HFFc6 (cell line): ENCODE measurements around the gene RASA4. TPM values are rescaled to one million over a fixed set of nuclear protein-coding genes. Genes with fewer than 3 reads are reported as not detected.
A peak's percentile ranks its signal among the peaks of the same experiment; 100 is the strongest.
"Not testable (repeated sequence)": the region's sequence is repeated elsewhere in the genome, so short reads cannot be mapped to it uniquely, and the experiment has no call there.

Experiments
- DNase-seq: peaks from one replicate; pipeline ENCODE4 v3.0.0-alpha.2; 2018
- H3K27ac Mint-ChIP-seq: 2 replicates; pipeline ENCODE4 v1.8.0; 2020; ENCODE audit warnings: mild to moderate bottlenecking, mixed read lengths
- H3K27me3 Mint-ChIP-seq: 2 replicates; pipeline ENCODE4 v1.8.0; 2021; ENCODE audit warnings: mild to moderate bottlenecking, moderate library complexity, mixed read lengths; ENCODE audit not compliant: insufficient read depth
- H3K36me3 Mint-ChIP-seq: 2 replicates; pipeline ENCODE4 v1.8.0; 2021; ENCODE audit warnings: low read depth, mixed read lengths
- H3K4me1 Mint-ChIP-seq: 2 replicates; pipeline ENCODE4 v1.8.0; 2020; ENCODE audit warnings: low read depth, mixed read lengths
- H3K4me3 Mint-ChIP-seq: 2 replicates; pipeline ENCODE4 v1.8.0; 2020; ENCODE audit warnings: mild to moderate bottlenecking, moderate library complexity, mixed read lengths
- H3K9me3 Mint-ChIP-seq: 2 replicates; pipeline ENCODE4 v1.8.0; 2020; ENCODE audit warnings: mild to moderate bottlenecking, mixed read lengths
- total RNA-seq, 6 experiments: library from RNA; stranded (reverse); fragmentation: NEBNext Ultra II Directional; extraction: Animal tissue kit (Norgen Biotek cat#: 25700); gene quantifications; 2 replicates in 1 of 6; 3 replicates in 5 of 6; pipeline ENCODE4 v1.2.3, GENCODE V29; 2021

The RASA4 gene
- total RNA-seq, 6 experiments from 2014 or later, result 53.9 to 79.9 (median 55.9) TPM

GRCh38 chr7:102614873-102615272 is 1.7 kb downstream of the RASA4 start:
- H3K9me3 Mint-ChIP-seq, H3K36me3 Mint-ChIP-seq, H3K27me3 Mint-ChIP-seq, H3K4me3 Mint-ChIP-seq, H3K27ac Mint-ChIP-seq, DNase-seq, H3K4me1 Mint-ChIP-seq: not testable (repeated sequence)

GRCh38 chr7:102614346-102614697 is 2.2 kb downstream of the RASA4 start:
- H3K36me3 Mint-ChIP-seq, H3K27ac Mint-ChIP-seq, DNase-seq, H3K9me3 Mint-ChIP-seq, H3K27me3 Mint-ChIP-seq, H3K4me1 Mint-ChIP-seq, H3K4me3 Mint-ChIP-seq: not testable (repeated sequence)

- not testable (repeated sequence) for H3K36me3 Mint-ChIP-seq, H3K27me3 Mint-ChIP-seq, H3K4me3 Mint-ChIP-seq, H3K4me1 Mint-ChIP-seq, H3K27ac Mint-ChIP-seq, H3K9me3 Mint-ChIP-seq
- DNase-seq, result peak; percentile 0
Measured at GRCh38 chr7:102613575-102614345, 2.8 kb downstream of the RASA4 start.

- not testable (repeated sequence) for H3K9me3 Mint-ChIP-seq, H3K36me3 Mint-ChIP-seq, H3K27me3 Mint-ChIP-seq, H3K4me1 Mint-ChIP-seq
- peak overlapping the region; percentile 73 for H3K4me3 Mint-ChIP-seq
- H3K27ac Mint-ChIP-seq, result peak overlapping the region; percentile 78
- peak; percentile 32 for DNase-seq
Measured at GRCh38 chr7:102611675-102612325, 4.8 kb downstream of the RASA4 start.

- not testable (repeated sequence) for H3K27me3 Mint-ChIP-seq, DNase-seq, H3K4me1 Mint-ChIP-seq, H3K36me3 Mint-ChIP-seq, H3K4me3 Mint-ChIP-seq, H3K27ac Mint-ChIP-seq, H3K9me3 Mint-ChIP-seq
Measured at GRCh38 chr7:102611013-102611674, 5.4 kb downstream of the RASA4 start.

- Mint-ChIP-seq H3K4me3 (peak overlapping the region; percentile 57), H3K27ac (peak overlapping the region; percentile 62)
- peak; percentile 0 for DNase-seq
- not testable (repeated sequence) for H3K36me3 Mint-ChIP-seq, H3K27me3 Mint-ChIP-seq, H3K4me1 Mint-ChIP-seq, H3K9me3 Mint-ChIP-seq
Measured at GRCh38 chr7:102610441-102610840, 6.1 kb downstream of the RASA4 start.

GRCh38 chr7:102609734-102610133 is 6.8 kb downstream of the RASA4 start:
- H3K36me3 Mint-ChIP-seq, result not testable (repeated sequence)

GRCh38 chr7:102606848-102607247 is 9.7 kb downstream of the RASA4 start:
- not testable (repeated sequence) for H3K9me3 Mint-ChIP-seq, H3K27me3 Mint-ChIP-seq, H3K4me3 Mint-ChIP-seq, DNase-seq, H3K4me1 Mint-ChIP-seq, H3K27ac Mint-ChIP-seq, H3K36me3 Mint-ChIP-seq

More at GRCh38 chr7:102609734-102610133, 6.8 kb downstream of the RASA4 start:
- not testable (repeated sequence) for H3K9me3 Mint-ChIP-seq, H3K27ac Mint-ChIP-seq, H3K4me3 Mint-ChIP-seq, DNase-seq, H3K4me1 Mint-ChIP-seq, H3K27me3 Mint-ChIP-seq

GRCh38 chr7:102604431-102605145 is 12.0 kb downstream of the RASA4 start:
- not testable (repeated sequence) for H3K36me3 Mint-ChIP-seq, H3K27me3 Mint-ChIP-seq, H3K9me3 Mint-ChIP-seq, H3K27ac Mint-ChIP-seq, H3K4me1 Mint-ChIP-seq, DNase-seq, H3K4me3 Mint-ChIP-seq

- DNase-seq, H3K27ac Mint-ChIP-seq, H3K4me1 Mint-ChIP-seq, H3K9me3 Mint-ChIP-seq, H3K4me3 Mint-ChIP-seq, H3K27me3 Mint-ChIP-seq, H3K36me3 Mint-ChIP-seq: not testable (repeated sequence)
Measured at GRCh38 chr7:102602317-102602716, 14.2 kb downstream of the RASA4 start.

GRCh38 chr7:102599699-102600098 is 16.9 kb downstream of the RASA4 start:
- H3K36me3 Mint-ChIP-seq, DNase-seq, H3K4me1 Mint-ChIP-seq, H3K27ac Mint-ChIP-seq, H3K9me3 Mint-ChIP-seq, H3K4me3 Mint-ChIP-seq, H3K27me3 Mint-ChIP-seq: not testable (repeated sequence)

- not testable (repeated sequence) for DNase-seq, H3K9me3 Mint-ChIP-seq, H3K4me1 Mint-ChIP-seq, H3K4me3 Mint-ChIP-seq, H3K27ac Mint-ChIP-seq, H3K27me3 Mint-ChIP-seq, H3K36me3 Mint-ChIP-seq
Measured at GRCh38 chr7:102596036-102596435, 20.5 kb downstream of the RASA4 start.

- not testable (repeated sequence) for H3K27ac Mint-ChIP-seq, H3K36me3 Mint-ChIP-seq, H3K4me1 Mint-ChIP-seq, H3K27me3 Mint-ChIP-seq, DNase-seq, H3K4me3 Mint-ChIP-seq, H3K9me3 Mint-ChIP-seq
Measured at GRCh38 chr7:102593637-102594334, 22.8 kb downstream of the RASA4 start.
